SU-DHL-6 (cell line): ENCODE measurements around the gene TRAF3IP1.

Source experiments
- EZH2phosphoT487 ChIP-seq: fragments of 200-600 bp; sonication (generic), shearing (Covaris generic); conservative IDR thresholded peaks from 2 replicates; pipeline ENCODE4 v1.6.1; 2018; ENCODE audit warnings: mild to moderate bottlenecking, antibody characterized with exemption, low read length, moderate library complexity, mixed read lengths
- TF ChIP-seq, protein P1 (sequence below): fragments of 200-600 bp; sonication (generic); IDR thresholded peaks from one replicate; pipeline ENCODE4 v1.5.1; 2017; ENCODE audit warnings: antibody characterized with exemption, mild to moderate bottlenecking, low read length, moderate library complexity; ENCODE audit not compliant: insufficient read depth, poor library complexity, severe bottlenecking

DNA sequence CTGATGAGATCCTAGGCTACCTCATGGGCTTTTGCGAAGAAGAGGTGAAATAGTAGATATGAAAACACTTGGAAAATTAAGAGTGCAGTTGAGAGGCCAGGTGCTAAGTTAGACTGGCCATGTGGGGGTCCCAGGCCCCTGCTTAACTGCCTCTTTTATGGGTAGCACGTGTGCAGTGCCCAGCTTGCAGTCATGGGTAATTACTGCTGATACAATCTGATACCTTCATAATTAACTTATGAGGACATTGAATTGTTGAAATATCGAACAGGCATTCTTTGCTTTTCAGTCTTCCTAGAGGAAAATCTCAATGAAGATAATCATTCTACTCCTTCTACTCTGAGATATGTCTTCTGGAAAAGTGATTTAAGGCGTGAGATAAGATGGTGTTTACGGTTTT, 11.6 kb downstream of the TRAF3IP1 start:
- TF ChIP-seq, protein P1, sequence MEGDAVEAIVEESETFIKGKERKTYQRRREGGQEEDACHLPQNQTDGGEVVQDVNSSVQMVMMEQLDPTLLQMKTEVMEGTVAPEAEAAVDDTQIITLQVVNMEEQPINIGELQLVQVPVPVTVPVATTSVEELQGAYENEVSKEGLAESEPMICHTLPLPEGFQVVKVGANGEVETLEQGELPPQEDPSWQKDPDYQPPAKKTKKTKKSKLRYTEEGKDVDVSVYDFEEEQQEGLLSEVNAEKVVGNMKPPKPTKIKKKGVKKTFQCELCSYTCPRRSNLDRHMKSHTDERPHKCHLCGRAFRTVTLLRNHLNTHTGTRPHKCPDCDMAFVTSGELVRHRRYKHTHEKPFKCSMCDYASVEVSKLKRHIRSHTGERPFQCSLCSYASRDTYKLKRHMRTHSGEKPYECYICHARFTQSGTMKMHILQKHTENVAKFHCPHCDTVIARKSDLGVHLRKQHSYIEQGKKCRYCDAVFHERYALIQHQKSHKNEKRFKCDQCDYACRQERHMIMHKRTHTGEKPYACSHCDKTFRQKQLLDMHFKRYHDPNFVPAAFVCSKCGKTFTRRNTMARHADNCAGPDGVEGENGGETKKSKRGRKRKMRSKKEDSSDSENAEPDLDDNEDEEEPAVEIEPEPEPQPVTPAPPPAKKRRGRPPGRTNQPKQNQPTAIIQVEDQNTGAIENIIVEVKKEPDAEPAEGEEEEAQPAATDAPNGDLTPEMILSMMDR: no peak
- TF ChIP-seq EZH2phosphoT487: no peak
